ENCODE data around the gene CREG1.

CREG1 gene

DNA sequence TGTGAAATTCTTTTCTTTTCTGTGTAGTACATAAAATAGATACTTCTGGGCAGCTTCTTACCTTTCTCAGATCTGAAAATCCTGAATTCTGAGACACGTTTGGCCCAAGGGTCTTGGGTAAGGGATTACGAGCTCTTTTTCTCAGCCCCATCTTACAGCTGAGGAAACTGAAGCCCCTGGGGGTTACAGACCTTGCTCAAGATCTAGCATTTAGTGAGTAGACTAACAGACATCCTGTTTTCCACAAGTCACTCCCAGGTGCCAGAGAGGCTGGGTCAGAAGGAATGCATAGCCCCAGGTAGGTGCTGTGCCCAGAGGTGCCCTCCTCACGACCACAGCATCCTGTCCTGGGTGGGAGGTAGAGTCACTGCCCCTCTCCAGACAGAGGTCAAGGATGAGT lies 13.2 kb upstream of the CREG1 start:
- POLR2A ChIA-PET (ENCODE audit: low non-redundant PET): no interaction called here
- CTCF ChIA-PET: no interaction called here
- H3K27ac ChIP-seq: no peak overlapping the region
- TF ChIP-seq, protein P1, sequence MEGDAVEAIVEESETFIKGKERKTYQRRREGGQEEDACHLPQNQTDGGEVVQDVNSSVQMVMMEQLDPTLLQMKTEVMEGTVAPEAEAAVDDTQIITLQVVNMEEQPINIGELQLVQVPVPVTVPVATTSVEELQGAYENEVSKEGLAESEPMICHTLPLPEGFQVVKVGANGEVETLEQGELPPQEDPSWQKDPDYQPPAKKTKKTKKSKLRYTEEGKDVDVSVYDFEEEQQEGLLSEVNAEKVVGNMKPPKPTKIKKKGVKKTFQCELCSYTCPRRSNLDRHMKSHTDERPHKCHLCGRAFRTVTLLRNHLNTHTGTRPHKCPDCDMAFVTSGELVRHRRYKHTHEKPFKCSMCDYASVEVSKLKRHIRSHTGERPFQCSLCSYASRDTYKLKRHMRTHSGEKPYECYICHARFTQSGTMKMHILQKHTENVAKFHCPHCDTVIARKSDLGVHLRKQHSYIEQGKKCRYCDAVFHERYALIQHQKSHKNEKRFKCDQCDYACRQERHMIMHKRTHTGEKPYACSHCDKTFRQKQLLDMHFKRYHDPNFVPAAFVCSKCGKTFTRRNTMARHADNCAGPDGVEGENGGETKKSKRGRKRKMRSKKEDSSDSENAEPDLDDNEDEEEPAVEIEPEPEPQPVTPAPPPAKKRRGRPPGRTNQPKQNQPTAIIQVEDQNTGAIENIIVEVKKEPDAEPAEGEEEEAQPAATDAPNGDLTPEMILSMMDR (conservative IDR thresholded peaks at IDR 0.05; ENCODE audit: low read depth): no peak
- DNase-seq (ENCODE audit: low spot score): no peak

DNA sequence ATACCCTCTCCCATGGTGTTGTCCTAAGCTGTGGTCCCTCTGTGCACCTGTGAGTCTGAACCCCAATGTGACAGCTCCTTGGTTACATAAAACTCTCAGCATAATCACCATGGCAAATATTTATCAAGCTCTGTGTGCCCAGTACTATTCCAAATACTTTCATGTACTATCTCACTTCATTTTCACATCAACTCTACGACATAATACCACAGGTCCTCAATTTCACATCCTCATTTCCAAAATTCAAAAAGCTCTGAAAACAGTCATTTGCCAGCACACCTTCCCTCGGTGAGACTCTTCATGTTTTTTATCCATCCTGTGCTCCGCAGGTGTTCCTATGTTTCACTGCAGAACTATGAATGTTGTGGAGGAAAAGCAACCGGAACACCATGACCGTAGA lies 12.4 kb upstream of the CREG1 start:
- ChIA-PET CTCF (no interaction called here), POLR2A (ENCODE audit: low non-redundant PET) (no interaction called here)
- no peak overlapping the region for H3K27ac ChIP-seq
- no peak for DNase-seq (ENCODE audit: low spot score)
- TF ChIP-seq, protein P1 (conservative IDR thresholded peaks at IDR 0.05; ENCODE audit: low read depth): no peak

DNA sequence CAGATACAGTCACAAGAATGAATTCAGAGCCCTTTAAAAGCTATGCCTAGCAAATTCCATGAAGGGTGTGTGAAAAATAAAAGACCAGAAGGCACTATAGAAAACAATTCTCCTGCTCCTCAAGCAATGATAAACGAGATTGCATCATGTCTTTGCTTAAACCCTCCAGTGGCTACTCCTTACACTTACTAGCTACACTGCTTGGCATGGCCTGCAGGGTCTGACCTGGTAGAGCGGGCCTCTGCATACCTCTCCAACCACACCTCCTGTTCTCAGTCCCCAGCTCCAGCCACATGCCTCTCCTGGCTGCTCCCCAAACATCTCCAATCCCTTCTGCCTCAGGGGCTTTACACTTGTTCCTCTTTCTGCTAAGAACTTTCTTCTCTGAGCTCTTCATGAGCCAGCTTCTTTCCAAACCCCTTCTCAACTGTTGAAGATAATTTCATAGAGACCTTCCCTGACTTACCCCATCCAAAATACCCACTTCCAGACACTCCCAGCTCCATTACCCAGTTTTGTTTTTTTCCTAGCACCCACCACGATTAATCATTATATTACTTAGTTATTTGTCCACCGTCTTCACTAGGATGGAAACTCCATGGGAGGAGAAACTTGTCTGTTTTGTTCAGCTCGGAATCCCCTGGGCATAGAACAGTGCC lies 11.2 kb upstream of the CREG1 start:
- H3K27ac ChIP-seq: no peak overlapping the region
- POLR2A ChIA-PET (ENCODE audit: low non-redundant PET): no interaction called here
- TF ChIP-seq, protein P1 (conservative IDR thresholded peaks at IDR 0.05; ENCODE audit: low read depth): no peak
- CTCF ChIA-PET: interaction anchor here (0.6 kb wide), 1 partner anchor 150 kb away, joined by 3 read pairs; no protein-coding TSS in a partner anchor
- DNase-seq (ENCODE audit: low spot score): no peak

DNA sequence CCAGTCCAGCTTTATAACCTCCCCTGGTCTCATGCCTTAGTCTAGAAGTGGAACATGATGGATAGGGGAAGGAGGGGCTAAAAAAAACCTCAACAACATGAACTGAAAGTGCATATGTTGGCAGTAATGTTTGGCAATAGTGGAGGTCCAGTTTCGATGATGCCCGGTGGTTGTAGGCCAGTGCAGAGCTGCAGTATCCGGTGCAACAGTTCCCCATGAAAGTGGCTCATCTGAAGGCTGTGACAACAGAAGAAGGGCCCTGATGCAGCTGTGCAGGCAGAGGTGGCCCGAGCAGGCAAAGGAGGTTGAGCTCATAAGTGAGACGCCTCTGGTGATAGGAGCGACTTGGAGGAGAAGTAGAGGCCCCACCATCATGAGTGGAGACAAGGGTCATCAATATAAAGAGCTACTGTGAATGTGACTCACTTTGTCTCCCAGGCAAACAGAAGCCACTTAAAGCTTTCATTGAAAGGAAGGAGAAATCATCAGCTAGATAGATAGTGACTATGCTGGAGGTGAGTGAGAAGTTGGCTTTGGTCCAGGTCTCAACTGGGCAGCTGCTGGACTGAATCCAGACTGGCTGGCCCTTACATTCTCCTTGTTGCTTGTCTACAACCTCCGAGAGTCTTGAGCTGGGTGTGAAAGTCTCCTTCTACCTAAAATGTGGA lies 10.2 kb upstream of the CREG1 start:
- POLR2A ChIA-PET (ENCODE audit: low non-redundant PET): no interaction called here
- CTCF ChIA-PET: interaction anchor here (0.5 to 1.7 kb wide), 4 partner anchors 9 to 296 kb away, joined by 3 to 5 read pairs (median 3); no protein-coding TSS in a partner anchor
- TF ChIP-seq, protein P1 (conservative IDR thresholded peaks at IDR 0.05; ENCODE audit: low read depth): no peak
- DNase-seq (ENCODE audit: low spot score): no peak
- no peak overlapping the region for H3K27ac ChIP-seq

DNA sequence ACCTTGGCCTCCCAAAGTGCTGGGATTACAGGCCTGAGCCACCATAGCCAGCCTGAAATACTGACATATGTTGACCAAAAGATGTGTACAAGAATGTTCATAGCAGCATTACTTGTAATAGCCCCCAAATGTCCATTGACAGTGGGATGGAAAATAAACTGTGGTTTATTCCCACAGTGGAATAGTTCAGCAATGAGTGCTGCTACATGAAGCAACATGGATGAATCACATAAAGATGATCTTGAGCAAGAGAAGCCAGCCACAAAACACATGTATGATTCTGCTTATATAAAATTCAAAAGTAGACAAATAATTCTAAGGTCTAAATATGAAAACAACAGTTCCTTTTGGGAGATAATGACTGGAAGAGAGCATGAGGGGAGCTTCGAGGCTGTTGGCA lies 9.1 kb upstream of the CREG1 start:
- no peak for DNase-seq (ENCODE audit: low spot score)
- TF ChIP-seq, protein P1 (conservative IDR thresholded peaks at IDR 0.05; ENCODE audit: low read depth): no peak
- ChIA-PET CTCF (interaction anchor here (1.7 kb wide), 1 partner anchor 10 kb away, joined by 5 read pairs; no protein-coding TSS in a partner anchor), POLR2A (ENCODE audit: low non-redundant PET) (no interaction called here)
- H3K27ac ChIP-seq: no peak overlapping the region

DNA sequence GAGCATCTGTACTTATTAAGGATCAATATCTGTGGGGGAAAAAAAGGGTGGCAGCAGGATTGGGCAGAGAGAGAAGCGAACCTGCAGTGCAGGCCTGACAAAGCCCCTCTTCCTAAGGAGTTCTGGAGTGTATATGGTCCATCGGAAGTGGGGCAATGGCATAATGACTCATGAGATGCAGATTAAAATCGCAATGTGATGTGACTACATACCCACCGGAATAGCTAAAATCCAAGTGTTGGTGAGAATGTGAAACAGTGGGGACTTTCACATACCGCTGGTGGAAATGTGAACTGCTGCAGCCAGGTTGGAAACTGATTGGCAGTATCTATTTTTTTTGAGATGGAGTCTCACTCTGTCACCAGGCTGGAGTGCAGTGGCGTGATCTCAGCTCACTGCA lies 8.2 kb upstream of the CREG1 start:
- TF ChIP-seq, protein P1 (conservative IDR thresholded peaks at IDR 0.05; ENCODE audit: low read depth): no peak
- H3K27ac ChIP-seq: no peak overlapping the region
- ChIA-PET CTCF (no interaction called here), POLR2A (ENCODE audit: low non-redundant PET) (no interaction called here)
- no peak for DNase-seq (ENCODE audit: low spot score)

All from RWPE1 (cell line).